HG02938 (cell line): Measurements from ENCODE around the gene FAM131B.
A peak's percentile ranks its signal among the peaks of the same experiment; 100 is the strongest.
"Not testable (repeated sequence)": the region's sequence is repeated elsewhere in the genome, so short reads cannot be mapped to it uniquely, and the experiment has no call there.

Source experiments
- ATAC-seq: cut with Tn5 transposase; IDR thresholded peaks from one replicate; pipeline ENCODE4 v1.9.1; 2021; ENCODE audit warnings: mild to moderate bottlenecking, moderate library complexity; ENCODE audit not compliant: unreplicated experiment

FAM131B gene

DNA sequence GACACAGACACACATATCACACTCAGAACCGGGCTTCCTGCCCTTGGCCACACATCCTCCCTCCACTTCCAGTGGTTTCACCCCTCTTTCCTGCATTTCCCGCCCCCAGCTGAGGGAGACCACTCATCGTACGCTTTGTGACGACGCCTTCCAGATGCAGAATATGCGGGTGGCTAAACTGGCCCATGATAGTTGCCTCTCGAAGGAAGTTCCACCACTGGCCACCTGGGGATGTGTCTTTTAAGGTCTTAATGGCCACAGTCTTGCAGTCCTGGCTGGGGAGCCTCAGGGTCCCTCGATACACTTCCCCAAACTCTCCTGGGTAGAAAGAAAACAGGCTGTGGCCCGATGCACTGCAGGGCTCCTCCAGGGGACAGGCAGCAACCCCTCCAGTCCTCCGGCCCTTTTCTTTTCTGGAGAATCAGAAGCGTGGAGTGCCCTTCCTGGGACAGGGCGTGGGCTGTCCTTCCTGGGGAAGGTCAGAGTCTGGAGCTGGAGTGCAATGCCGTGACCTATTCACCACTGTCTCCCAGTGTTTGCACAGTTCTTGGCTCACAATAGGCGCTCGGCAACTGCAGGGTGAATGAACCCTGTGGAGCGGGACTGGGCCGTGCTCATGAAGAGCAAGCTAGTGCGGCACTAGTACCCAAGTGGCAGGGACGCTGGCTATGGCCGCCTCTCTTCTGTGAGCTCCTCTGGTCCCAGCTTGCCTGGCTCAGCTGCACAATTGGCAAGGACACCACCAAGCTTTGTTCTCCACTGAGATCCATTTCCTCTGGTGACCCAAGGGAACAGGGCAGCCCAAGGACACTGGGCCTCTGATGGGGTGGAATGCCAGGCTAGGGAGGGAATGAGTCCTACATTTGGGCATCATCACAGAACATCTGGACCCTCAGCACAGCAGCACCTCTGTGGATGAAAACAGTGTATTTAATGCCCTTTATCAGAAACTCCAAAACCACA, 33.0 kb upstream of the FAM131B start:
- peak; percentile 61 for ATAC-seq

DNA sequence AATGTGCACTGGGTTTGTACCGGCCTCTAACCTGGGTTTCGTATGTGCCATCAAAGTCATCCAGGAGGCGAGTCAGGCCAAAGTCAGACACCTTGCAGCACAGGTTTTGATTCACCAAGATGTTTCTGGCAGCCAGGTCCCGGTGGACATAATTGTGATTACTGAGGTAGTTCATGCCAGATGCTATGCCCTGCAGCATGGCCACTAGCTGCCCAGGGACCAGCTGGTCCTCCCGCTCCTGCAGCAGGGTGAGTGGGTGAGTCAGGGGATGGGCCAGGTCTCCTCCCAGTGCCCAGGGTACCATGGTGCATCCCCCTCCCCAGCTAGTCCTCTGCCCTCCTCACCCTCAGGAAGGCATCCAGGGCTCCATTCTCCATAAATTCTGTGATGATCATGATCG, 32.3 kb upstream of the FAM131B start:
- ATAC-seq: no peak

DNA sequence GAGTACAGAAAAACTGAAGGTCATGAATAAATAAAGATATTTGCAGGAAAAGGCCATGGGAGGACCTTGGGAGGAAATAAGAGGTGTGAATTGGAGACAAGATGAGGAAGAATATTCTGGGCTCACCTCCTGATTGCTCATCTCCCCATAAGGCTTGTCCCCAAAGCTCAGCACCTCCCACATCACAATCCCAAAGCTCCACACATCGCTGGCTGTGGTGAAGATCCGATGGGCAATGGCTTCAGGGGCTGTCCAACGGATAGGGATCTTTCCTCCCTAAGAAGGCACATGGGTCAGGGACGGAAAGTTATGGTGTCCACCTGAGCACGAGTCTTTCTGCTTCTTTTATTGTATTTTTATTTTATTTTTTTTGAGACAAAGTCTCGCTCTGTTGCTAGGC, 31.6 kb upstream of the FAM131B start:
- ATAC-seq: no peak

DNA sequence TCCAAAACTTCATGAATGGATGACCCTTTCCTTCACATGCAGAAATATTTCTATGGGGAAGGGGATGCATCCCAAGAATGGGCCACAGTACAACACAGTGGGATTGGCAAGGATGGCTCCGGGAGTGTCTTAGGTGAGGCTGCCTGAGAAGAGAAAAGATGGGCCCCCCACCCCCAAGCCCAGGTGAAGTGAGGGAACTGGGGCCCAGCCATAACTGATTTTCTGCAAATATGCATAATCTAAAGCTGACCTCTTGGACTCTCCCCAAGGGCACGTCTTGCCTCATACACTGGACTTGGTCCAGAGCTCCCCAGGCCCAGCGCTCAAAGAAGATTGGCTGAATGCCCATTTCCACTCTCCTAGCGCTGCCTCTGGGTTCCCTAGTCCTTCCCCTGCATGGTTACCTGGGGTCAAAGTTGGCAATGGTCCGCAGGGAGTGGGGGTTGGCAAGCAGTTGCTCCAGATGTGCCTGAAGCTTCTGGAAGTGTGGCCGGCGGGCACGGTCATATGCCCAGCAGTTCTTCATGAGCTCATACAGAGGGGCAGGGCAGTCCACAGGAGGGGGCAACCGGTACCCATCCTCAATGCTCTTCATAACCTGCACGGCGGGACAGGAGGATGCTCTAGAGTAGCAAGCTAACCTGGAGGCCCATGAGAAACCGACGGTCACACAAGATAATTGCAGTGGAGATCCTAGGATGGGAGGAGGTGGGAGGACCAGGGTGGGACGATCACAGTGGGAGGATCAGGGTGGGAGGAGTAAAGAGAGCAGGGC, 30.9 kb upstream of the FAM131B start:
- no peak for ATAC-seq

DNA sequence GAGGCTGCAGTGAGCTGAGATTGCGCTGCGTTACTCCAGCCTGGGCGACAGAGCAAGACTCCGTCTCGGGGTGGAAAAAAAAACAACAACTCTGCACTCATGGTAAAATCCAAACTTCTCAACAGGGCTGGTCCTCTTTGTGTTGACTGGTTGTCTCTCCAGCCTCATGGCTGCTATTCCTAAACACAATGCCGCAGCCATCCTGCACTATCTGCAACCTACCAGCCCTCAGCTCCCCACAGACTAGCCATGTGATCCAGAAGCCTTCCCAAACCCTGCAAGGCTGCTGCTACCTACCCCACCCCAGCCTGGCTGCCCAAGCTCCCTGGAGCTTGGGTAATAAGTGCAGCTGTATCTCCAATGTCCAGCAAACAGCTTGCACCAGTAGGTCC, 30.4 kb upstream of the FAM131B start:
- no peak for ATAC-seq

DNA sequence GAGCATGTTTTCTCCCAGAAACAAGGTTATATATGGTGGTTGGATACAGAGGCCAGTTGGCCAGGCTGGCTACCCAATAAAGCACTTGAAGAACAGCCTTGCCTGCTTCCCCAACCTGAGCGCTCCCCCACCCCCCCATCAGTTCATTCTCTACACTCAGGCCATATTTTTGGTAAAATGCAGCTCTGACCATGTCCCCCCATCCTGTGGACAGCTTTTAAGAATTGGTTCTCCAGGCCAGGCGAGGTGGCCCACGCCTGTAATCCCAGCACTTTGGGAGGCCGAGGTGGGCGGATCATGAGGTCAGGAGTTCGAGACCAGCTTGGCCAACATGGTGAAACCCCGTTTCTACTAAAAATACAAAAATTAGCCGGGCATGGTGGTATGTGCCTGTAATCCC, 29.9 kb upstream of the FAM131B start:
- ATAC-seq: not testable (repeated sequence)

DNA sequence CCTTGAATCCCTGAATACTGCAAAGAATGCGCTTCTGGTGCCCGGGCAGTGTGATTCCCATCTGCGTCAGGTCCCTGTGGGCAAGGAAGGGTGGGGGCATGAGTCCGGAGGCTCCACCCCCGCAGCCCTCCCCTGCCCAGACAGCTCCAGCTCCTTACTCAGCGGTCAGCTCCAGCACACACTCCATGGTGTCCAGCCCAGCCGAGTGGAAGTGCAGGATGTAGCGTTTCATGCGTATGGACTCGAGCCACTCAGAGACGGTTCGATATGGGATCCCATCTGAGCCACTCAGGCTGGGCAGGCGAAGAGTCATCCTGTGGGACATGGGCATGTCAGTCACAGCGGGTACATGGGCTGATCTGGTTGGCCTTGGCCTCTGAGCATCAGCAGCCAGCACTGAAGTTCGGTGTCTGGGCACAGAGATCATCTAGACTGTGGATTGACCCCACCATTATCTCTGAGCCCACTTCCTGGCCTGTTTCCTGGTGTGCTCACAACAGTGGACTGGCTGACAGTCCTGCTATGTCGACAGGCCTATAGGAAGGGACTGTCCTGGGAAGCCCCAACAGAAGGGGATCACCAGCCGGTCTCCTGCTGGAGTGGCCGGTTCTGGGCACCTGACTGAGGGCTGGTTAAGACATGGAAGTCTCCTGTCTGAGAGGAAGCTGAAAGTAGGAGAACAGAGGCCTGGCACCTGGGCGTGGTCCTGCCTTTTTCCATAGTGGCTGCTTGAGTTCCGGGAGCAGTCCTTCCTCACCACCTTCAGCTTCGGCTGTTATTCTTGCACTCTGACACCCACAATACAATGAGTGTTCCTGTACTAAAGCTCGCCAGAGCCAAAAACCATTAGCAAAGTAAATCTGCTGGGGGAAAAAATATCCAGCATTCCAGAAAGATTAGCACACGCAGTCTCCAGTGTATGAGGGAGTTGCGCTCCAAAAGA, 29.2 kb upstream of the FAM131B start:
- no peak for ATAC-seq

DNA sequence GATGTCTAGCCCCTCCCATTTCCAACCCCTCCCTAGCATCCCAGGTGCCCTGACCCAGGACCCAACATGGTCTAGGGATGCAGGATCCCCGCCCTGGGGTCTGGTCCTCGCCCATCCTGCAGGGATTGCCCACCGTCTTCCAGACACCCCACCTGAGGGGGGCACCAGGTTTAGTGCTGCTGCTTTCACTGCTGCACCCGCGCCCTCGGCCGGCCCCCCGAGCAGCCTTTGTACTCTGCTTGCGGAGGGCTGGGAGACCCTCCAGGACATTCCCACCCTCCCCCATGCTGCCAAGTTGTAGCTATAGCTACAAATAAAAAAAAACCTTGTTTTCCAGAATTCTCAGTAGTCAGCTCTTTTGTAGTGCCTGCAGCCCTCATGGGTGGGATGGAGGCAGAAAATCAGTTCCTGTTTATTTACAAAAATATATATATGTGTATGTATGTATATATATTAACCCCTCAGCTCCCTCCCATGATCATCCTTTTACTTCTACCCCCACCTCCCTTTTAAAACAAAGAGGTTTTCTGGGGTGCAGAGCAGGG, 28.3 kb upstream of the FAM131B start:
- no peak for ATAC-seq

DNA sequence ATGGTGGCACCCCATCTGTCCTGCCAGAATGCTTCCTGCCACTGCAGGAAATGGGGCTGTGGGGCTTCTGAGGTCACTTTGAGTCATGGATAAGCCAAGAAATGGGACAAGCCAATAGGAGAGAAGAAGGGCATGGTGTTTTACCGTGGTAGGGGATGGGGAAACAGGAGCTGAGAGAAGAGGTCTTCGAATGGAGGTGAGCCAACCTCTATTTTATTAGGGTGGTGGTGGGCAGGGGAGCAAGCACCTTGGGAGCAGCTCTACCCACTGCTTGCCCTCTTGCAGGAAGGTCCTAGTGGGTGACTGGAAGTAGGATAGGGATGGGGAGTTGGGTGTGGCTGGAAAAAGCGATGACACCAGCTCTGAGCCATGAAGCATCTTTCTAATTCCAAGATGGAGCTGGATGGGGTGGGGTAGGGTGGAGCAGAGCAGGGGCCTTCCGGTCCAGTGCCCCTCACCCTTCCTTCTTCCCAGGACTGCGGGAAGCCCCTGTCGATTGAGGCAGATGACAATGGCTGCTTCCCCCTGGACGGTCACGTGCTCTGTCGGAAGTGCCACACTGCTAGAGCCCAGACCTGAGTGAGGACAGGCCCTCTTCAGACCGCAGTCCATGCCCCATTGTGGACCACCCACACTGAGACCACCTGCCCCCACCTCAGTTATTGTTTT, 27.7 kb upstream of the FAM131B start:
- ATAC-seq: no peak

DNA sequence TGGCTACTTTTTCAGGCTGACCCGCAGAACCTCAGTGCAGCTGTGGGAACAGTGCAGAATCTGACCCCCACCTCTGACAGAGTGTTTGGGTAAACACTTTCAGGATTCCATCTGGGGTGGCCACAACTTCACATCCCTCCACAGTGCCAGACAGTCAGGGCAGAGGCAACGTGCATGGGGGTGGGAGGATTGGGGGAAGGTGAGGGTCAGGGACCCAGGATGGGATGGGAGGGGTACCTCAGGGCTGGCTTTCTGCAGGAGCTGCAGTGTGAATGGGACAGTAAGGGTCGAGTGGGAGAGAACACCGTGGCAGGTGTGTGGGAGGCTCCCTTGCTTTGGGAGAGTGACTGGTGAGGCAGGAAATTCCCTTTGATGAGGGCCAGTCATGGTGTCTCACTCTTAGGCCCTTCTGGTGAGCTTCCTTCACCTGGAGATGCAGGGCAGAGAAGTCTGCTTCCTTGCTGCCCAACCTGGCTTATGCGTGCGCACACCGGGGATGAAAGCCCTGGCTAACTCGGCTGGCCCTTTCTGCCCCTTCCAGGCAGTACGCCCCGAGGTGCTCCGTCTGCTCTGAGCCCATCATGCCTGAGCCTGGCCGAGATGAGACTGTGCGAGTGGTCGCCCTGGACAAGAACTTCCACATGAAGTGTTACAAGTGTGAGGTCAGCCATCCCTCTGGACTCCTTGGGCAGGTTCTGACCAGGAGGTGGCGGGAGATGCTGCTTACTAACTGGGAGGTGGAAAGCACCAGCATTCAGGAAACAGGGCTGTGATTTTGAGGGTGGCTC, 27.0 kb upstream of the FAM131B start:
- ATAC-seq: no peak

DNA sequence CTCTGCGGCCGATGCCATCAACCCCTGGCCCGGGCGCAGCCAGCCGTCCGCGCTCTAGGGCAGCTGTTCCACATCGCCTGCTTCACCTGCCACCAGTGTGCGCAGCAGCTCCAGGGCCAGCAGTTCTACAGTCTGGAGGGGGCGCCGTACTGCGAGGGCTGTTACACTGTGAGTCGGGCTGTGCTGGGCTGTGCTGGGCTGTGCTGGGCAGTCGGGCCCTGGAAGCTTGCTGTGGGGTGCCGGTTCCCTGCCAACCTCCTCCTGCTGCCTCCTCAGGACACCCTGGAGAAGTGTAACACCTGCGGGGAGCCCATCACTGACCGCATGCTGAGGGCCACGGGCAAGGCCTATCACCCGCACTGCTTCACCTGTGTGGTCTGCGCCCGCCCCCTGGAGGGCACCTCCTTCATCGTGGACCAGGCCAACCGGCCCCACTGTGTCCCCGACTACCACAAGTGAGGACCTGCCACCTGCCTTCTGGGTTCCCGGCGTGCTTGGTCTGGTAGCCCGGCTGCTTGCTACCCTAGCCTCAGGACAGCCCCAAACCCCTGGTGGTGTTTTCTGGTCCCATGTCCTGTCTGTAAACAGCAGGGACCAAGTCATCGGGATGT, 26.1 kb upstream of the FAM131B start:
- no peak for ATAC-seq

DNA sequence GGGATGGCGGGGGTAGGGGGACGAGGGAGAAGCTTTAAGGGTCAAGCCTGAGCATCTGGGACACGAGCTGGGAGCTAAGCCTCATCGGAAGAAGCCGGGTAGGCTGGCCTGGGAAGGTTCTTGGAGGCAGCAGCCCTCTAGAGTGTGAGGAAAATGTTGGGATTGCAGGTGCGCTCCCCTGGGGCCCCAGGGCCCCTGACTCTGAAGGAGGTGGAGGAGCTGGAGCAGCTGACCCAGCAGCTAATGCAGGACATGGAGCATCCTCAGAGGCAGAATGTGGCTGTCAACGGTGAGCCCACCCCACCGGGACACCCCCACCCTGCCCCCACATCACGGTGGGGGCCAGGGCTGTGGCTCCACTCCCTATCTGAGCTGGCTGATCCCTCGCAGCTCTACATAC, 25.5 kb upstream of the FAM131B start:
- ATAC-seq: no peak

DNA sequence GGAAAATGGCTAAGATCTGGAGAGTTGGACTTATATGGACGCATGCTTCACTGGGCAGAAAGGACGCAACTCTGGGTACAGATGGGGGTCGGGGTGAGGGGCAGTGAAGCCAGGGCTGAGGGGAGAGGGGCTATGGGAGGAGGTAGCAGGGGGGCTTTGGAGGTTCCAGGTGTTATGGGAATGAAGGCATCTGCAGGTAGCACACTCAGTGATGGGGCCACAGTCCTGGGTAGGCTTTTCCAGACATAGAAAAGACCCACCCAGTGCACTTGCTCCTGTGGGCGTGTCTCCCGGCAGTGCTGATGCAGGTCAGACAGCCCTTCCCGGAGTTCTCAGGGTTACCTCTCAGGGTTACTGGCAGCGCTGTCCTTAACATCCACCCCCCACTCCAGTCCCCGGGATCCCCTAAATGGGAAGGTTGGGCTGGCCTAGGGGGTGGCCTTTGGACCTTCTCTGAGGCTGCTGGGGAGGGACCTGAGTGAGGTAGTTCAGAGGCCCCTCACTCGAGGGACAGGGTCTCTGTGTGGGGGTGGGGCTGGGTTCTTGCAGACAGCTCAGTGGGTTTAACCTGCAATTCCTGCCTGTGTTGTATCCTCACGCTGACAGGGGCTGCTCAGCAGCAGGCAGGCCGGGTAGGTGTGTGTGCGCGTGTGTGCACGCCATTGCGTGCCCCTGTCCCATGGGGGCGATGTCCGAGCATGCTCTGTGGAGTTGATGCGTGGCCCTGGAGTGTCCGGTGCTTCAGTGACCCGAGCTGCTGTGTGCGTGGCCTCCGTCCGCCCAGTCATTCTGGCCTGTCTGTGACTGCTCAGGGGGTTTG, 24.9 kb upstream of the FAM131B start:
- no peak for ATAC-seq

DNA sequence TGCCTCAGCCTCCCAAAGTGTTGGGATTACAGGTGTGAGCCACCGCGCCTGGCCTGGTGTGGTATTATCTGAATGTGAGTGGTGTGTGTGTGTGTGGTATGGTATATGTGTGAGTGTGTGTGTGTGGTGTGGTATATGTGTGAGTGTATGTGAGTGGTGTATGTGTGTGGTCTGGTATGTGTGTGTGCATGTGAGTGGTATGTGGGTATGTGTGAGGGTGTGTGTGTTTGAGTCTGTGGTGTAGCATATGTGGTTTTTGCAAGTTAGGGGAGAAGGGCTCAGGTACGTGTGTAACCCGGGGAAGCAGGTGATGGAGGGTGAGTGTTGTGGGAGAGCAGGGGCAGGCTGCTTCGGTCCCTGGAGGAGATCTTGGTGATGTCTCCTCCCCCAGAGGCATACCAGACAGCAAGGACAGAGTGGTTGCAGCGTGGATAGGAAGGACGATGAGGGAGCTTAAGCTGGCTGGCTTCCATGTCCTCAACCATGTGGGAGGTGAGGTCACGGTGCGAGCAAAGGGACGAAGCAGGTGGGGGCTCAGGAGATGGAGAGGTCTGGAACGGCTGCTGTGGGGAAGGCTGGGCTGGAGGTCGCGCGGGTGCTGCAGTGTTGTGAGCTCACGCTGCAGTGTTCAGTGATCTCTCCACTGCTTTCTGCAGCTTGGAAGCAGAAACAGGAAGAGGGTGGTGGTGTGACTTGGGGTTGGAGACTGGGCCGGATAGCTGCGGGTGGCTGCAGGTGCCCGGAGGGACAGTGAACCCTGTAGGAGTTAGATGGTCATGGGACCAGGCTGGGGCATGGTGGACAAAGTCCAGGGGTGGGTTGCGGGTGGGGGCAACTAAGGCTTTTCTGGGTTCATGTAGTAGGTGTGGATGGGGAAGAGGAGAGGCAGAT, 23.6 kb upstream of the FAM131B start:
- ATAC-seq: peak; percentile 45

DNA sequence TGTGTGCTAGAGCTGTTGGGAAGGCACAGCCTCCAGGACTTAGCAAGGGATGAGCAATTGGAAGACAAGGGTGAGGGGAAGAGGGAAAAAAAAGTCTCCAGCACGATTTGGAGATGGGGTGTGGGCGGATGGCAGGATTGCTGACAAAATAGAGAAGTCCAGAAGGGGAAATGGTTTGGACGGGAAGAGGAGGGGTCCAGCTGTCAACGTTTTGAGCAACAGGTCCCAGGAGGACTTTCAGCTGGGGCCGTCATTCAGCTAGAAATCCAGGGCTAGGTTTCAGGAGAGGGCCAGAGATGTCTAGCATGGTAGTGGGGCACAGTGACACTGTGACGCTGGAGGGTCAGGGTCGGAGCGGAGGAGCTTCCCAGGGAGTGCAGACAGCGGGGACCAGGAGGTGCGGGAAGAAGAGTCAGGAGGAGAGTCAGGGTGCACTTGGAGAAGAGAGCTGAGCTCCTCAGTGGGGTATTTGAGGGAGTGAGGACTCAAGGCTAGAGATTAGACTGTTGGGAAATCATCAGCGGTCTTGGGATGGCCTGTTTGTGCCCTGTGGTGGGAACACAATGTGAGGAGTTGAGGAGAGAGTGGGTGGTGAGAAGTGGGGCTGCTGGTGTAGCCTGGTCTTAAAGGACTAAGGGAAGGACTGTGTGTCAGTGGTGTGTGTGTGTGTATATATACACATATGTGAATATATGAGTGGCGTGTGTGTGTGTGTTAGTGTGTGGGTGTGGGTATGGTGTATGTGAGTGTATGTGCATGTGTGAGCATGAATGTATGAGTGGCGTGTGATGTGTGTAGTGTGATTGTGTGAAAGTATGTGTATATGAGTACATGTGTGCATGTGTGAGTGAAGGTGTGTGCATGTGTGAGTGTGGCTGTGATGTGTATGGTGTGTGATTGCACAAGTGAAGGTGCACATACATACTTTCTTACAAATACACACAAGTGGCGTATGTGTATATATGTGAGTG, 22.4 kb upstream of the FAM131B start:
- no peak for ATAC-seq

DNA sequence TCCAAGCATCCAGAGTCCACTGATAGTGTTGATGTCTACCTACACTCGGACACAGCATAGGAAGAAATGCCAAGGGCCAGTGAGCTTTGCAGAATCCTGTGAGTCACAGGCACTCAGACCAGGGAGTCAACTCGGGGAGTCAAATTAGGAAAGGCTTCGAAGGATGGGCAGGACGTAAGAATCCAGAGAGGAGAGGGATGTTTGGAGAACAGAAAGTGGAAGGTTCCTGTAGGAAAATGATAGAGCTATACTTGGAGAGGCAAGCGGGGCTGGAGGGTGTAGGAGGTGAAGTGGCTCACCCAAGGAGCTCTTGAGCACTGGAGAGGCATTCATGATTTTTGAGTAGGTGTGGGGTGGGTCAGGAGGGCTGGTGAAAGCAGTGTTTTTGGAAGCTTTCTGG, 21.6 kb upstream of the FAM131B start:
- no peak for ATAC-seq
